ENCODE measurements around the gene KHK.

Gene KHK

GRCh38 chr2:27094353-27094984 lies 7.9 kb downstream of the KHK start:
- no peaks in the 10 kb centered on the region for H3K9me3 ChIP-seq (ENCODE audit: control insufficient read depth, insufficient read depth, low read depth, low read length)
- H3K4me3 ChIP-seq (ENCODE audit: low read depth, low read length): no peak overlapping the region
- ChIA-PET POLR2A (no interaction called here), CTCF (interaction anchor here (0.6 to 7.0 kb wide), 7 partner anchors 8 to 732 kb away, joined by 3 to 44 read pairs (median 3); partner anchors contain the start of gene KHK)
- TF ChIP-seq ZNF121 (tag by site-specific recombination; IDR thresholded peaks at IDR 0.05): no peak
- TF ChIP-seq GLIS2 (tag by site-specific recombination; IDR thresholded peaks at IDR 0.05): no peak
- no peak for TF ChIP-seq ZNF529 (tag by site-specific recombination; IDR thresholded peaks at IDR 0.05; ENCODE audit: insufficient replicate concordance)
- TF ChIP-seq WT1 (tag by site-specific recombination; IDR thresholded peaks at IDR 0.05): no peak
- TF ChIP-seq PRDM2 (tag by site-specific recombination; IDR thresholded peaks at IDR 0.05; ENCODE audit: borderline replicate concordance): no peak
- no peak for TF ChIP-seq ZNF548 (tag by site-specific recombination; IDR thresholded peaks at IDR 0.05)
- no peak for TF ChIP-seq ZNF510 (tag by site-specific recombination; IDR thresholded peaks at IDR 0.05; ENCODE audit: insufficient replicate concordance)
- no peak for TF ChIP-seq ZNF514 (tag by site-specific recombination; IDR thresholded peaks at IDR 0.05)
- no peak for TF ChIP-seq ZBTB21 (tag by site-specific recombination; IDR thresholded peaks at IDR 0.05)
- TF ChIP-seq ZNF639 (tag by site-specific recombination; IDR thresholded peaks at IDR 0.05): no peak
- TF ChIP-seq ZNF169 (tag by site-specific recombination; IDR thresholded peaks at IDR 0.05): no peak
- TF ChIP-seq ZNF777 (tag by site-specific recombination; IDR thresholded peaks at IDR 0.05; ENCODE audit: borderline replicate concordance): no peak
- TF ChIP-seq KLF10 (tag by site-specific recombination; IDR thresholded peaks at IDR 0.05): no peak
- TF ChIP-seq ZNF544 (tag by site-specific recombination; IDR thresholded peaks at IDR 0.05): no peak
- no peak for TF ChIP-seq ZNF302 (tag by site-specific recombination; IDR thresholded peaks at IDR 0.05; ENCODE audit: low read depth)
- TF ChIP-seq ZNF335 (tag by site-specific recombination; conservative IDR thresholded peaks at IDR 0.05): no peak
- TF ChIP-seq AEBP2 (tag by site-specific recombination; IDR thresholded peaks at IDR 0.05; ENCODE audit: borderline replicate concordance): no peak
- no peak for TF ChIP-seq ZNF791 (tag by site-specific recombination; IDR thresholded peaks at IDR 0.05)
- no peak for TF ChIP-seq ZNF148 (tag by site-specific recombination; IDR thresholded peaks at IDR 0.05; ENCODE audit: borderline replicate concordance)
- H3K4me1 ChIP-seq (ENCODE audit: control insufficient read depth, insufficient read depth, low read length): no peaks in the 10 kb centered on the region
- no peak overlapping the region for H3K27ac ChIP-seq (ENCODE audit: extremely low read depth, low read depth, low read length)
- H3K36me3 ChIP-seq (ENCODE audit: control insufficient read depth in 2 of 2, insufficient read depth in 1 of 2, low read length in 2 of 2): peaks cover 0 to 44% of the 10 kb centered on the region in 2 experiments; a peak in 1 of 3 replicates
